Activated CD4-positive, alpha-beta memory T cell treated with anti-CD3 and anti-CD28 coated beads for 36 hours (primary cell): Measurements from ENCODE around the gene ST8SIA6. TPM values are rescaled to one million over a fixed set of nuclear protein-coding genes. Genes with fewer than 3 reads are reported as not detected.

Experiments used
- CTCF ChIA-PET: fragments of 350-600 bp; sonication (Branson Sonifier 250); formaldehyde crosslinking; loops from one replicate; lab custom pipeline; 2021; ENCODE audit warnings: antibody characterized with exemption, inconsistent platforms; lab: Charles Lee
- POLR2A ChIA-PET: fragments of 350-600 bp; sonication (Branson Sonifier 250); formaldehyde crosslinking; loops from one replicate; lab custom pipeline; 2021; ENCODE audit warnings: antibody characterized with exemption; lab: Charles Lee
- DNase-seq: peaks from one replicate; pipeline ENCODE4 v3.0.0-alpha.2; 2020
- H3K27ac Mint-ChIP-seq: one replicate; pipeline ENCODE4 v1.8.0; 2021; ENCODE audit warnings: mixed read lengths
- H3K27me3 Mint-ChIP-seq: one replicate; pipeline ENCODE4 v1.8.0; 2021; ENCODE audit warnings: mixed read lengths
- H3K36me3 Mint-ChIP-seq: one replicate; pipeline ENCODE4 v1.8.0; 2021; ENCODE audit warnings: mixed read lengths
- H3K4me1 Mint-ChIP-seq: one replicate; pipeline ENCODE4 v1.8.0; 2021; ENCODE audit warnings: low read depth, mixed read lengths
- H3K4me3 Mint-ChIP-seq: one replicate; pipeline ENCODE4 v1.8.0; 2021; ENCODE audit warnings: mild to moderate bottlenecking, mixed read lengths
- H3K9me3 Mint-ChIP-seq: one replicate; pipeline ENCODE4 v1.8.0; 2021; ENCODE audit warnings: mixed read lengths
- intact Hi-C: fragments of 100-400 bp; cut with micrococcal nuclease; formaldehyde crosslinking; loops from one replicate; pipeline ENCODE4 v1.15.1; 2023
- total RNA-seq, 2 experiments: library from RNA; stranded (reverse); gene quantifications; one replicate each; pipeline ENCODE4 v1.2.3, GENCODE V29; 2021

The ST8SIA6 gene
- total RNA-seq, 2 experiments from 2014 or later: 0.38 TPM; not detected in 1

GRCh38 chr10:17380888-17381287 is 73.5 kb downstream of the ST8SIA6 start:
- intact Hi-C loops: no loop called here
- ChIA-PET CTCF (no interaction called here), POLR2A (no interaction called here)
- no peak for DNase-seq
- Mint-ChIP-seq H3K9me3 (no peaks in the 10 kb centered on the region), H3K4me3 (no peak overlapping the region), H3K36me3 (no peaks in the 10 kb centered on the region), H3K27ac (no peak overlapping the region), H3K4me1 (no peaks in the 10 kb centered on the region), H3K27me3 (no peaks in the 10 kb centered on the region)

GRCh38 chr10:17380016-17380415 is 74.4 kb downstream of the ST8SIA6 start:
- no peak overlapping the region for H3K4me3 Mint-ChIP-seq
- POLR2A ChIA-PET: no interaction called here
- intact Hi-C loops: no loop called here
- H3K36me3 Mint-ChIP-seq: no peaks in the 10 kb centered on the region
- no peaks in the 10 kb centered on the region for H3K4me1 Mint-ChIP-seq
- no peak for DNase-seq
- CTCF ChIA-PET: interaction anchor here (0.8 kb wide), 1 partner anchor 92 kb away, joined by 3 read pairs; no protein-coding TSS in a partner anchor
- no peaks in the 10 kb centered on the region for H3K27me3 Mint-ChIP-seq
- no peaks in the 10 kb centered on the region for H3K9me3 Mint-ChIP-seq
- H3K27ac Mint-ChIP-seq: no peak overlapping the region

GRCh38 chr10:17379151-17379690 is 75.2 kb downstream of the ST8SIA6 start:
- Mint-ChIP-seq H3K27ac (no peak overlapping the region), H3K4me3 (no peak overlapping the region), H3K9me3 (no peaks in the 10 kb centered on the region), H3K36me3 (no peaks in the 10 kb centered on the region), H3K4me1 (no peaks in the 10 kb centered on the region), H3K27me3 (no peaks in the 10 kb centered on the region)
- no peak for DNase-seq
- intact Hi-C loops: no loop called here
- ChIA-PET CTCF (interaction anchor here (0.8 kb wide), 1 partner anchor 91 kb away, joined by 3 read pairs; no protein-coding TSS in a partner anchor), POLR2A (no interaction called here)

- ChIA-PET CTCF (interaction anchor here (0.6 to 3.3 kb wide), 22 partner anchors 9 to 268 kb away, joined by 3 to 24 read pairs (median 4); partner anchors contain the start of genes ST8SIA6 and STAM), POLR2A (interaction anchor here (0.6 kb wide), 1 partner anchor 79 kb away, joined by 3 read pairs; no protein-coding TSS in a partner anchor)
- H3K27ac Mint-ChIP-seq: no peak overlapping the region
- H3K27me3 Mint-ChIP-seq: no peaks in the 10 kb centered on the region
- H3K36me3 Mint-ChIP-seq: no peaks in the 10 kb centered on the region
- H3K4me1 Mint-ChIP-seq: no peaks in the 10 kb centered on the region
- H3K9me3 Mint-ChIP-seq: no peaks in the 10 kb centered on the region
- H3K4me3 Mint-ChIP-seq: no peak overlapping the region
- intact Hi-C loops: loop anchor here (1.0 to 2.0 kb wide), 2 partner anchors 86 to 533 kb away; no protein-coding TSS in a partner anchor
- peak; percentile 54 for DNase-seq
Measured at GRCh38 chr10:17375936-17376584, 78.3 kb downstream of the ST8SIA6 start.

- peak; percentile 12 for DNase-seq
- Mint-ChIP-seq H3K27me3 (peaks cover 1% of the 10 kb centered on the region), H3K4me1 (no peaks in the 10 kb centered on the region), H3K36me3 (no peaks in the 10 kb centered on the region), H3K4me3 (no peak overlapping the region), H3K27ac (no peak overlapping the region), H3K9me3 (peaks cover 5% of the 10 kb centered on the region)
- ChIA-PET POLR2A (no interaction called here), CTCF (no interaction called here)
- intact Hi-C loops: no loop called here
Measured at GRCh38 chr10:17368708-17369272, 85.6 kb downstream of the ST8SIA6 start.

GRCh38 chr10:17366705-17367104 is 87.7 kb downstream of the ST8SIA6 start:
- DNase-seq: no peak
- ChIA-PET CTCF (interaction anchor here (4.5 kb wide), 1 partner anchor 9 kb away, joined by 23 read pairs; no protein-coding TSS in a partner anchor), POLR2A (no interaction called here)
- Mint-ChIP-seq H3K4me3 (no peak overlapping the region), H3K27me3 (peaks cover 1% of the 10 kb centered on the region), H3K36me3 (no peaks in the 10 kb centered on the region), H3K4me1 (no peaks in the 10 kb centered on the region), H3K9me3 (peaks cover 5% of the 10 kb centered on the region), H3K27ac (no peak overlapping the region)
- intact Hi-C loops: no loop called here

GRCh38 chr10:17365402-17365801 is 89.0 kb downstream of the ST8SIA6 start:
- CTCF ChIA-PET: interaction anchor here (4.5 kb wide), 1 partner anchor 10 kb away, joined by 23 read pairs; no protein-coding TSS in a partner anchor
- no peaks in the 10 kb centered on the region for H3K4me1 Mint-ChIP-seq
- H3K27ac Mint-ChIP-seq: no peak overlapping the region
- peaks cover 1% of the 10 kb centered on the region for H3K27me3 Mint-ChIP-seq
- POLR2A ChIA-PET: no interaction called here
- H3K36me3 Mint-ChIP-seq: no peaks in the 10 kb centered on the region
- intact Hi-C loops: no loop called here
- no peak overlapping the region for H3K4me3 Mint-ChIP-seq
- no peak for DNase-seq
- H3K9me3 Mint-ChIP-seq: peaks cover 5% of the 10 kb centered on the region

GRCh38 chr10:17358461-17358860 is 95.9 kb downstream of the ST8SIA6 start:
- Mint-ChIP-seq H3K4me3 (no peak overlapping the region), H3K27ac (no peak overlapping the region), H3K9me3 (no peaks in the 10 kb centered on the region), H3K36me3 (no peaks in the 10 kb centered on the region), H3K27me3 (peaks cover 6% of the 10 kb centered on the region), H3K4me1 (peaks cover 9% of the 10 kb centered on the region)
- DNase-seq: no peak
- intact Hi-C loops: no loop called here
- ChIA-PET CTCF (interaction anchor here (2.4 kb wide), 1 partner anchor 17 kb away, joined by 7 read pairs; no protein-coding TSS in a partner anchor), POLR2A (no interaction called here)

GRCh38 chr10:17357781-17358180 is 96.6 kb downstream of the ST8SIA6 start:
- no peak overlapping the region for H3K27ac Mint-ChIP-seq
- ChIA-PET POLR2A (no interaction called here), CTCF (interaction anchor here (2.4 kb wide), 1 partner anchor 18 kb away, joined by 7 read pairs; no protein-coding TSS in a partner anchor)
- H3K9me3 Mint-ChIP-seq: no peaks in the 10 kb centered on the region
- H3K4me3 Mint-ChIP-seq: no peak overlapping the region
- intact Hi-C loops: no loop called here
- H3K27me3 Mint-ChIP-seq: peaks cover 6% of the 10 kb centered on the region
- no peak for DNase-seq
- H3K36me3 Mint-ChIP-seq: no peaks in the 10 kb centered on the region
- peaks cover 12% of the 10 kb centered on the region for H3K4me1 Mint-ChIP-seq

GRCh38 chr10:17356820-17357219 is 97.6 kb downstream of the ST8SIA6 start:
- Mint-ChIP-seq H3K4me3 (no peak overlapping the region), H3K4me1 (peaks cover 12% of the 10 kb centered on the region), H3K36me3 (no peaks in the 10 kb centered on the region), H3K9me3 (no peaks in the 10 kb centered on the region), H3K27me3 (peaks cover 6% of the 10 kb centered on the region), H3K27ac (no peak overlapping the region)
- ChIA-PET POLR2A (no interaction called here), CTCF (interaction anchor here (0.6 to 2.4 kb wide), 2 partner anchors 19 to 335 kb away, joined by 4 to 7 read pairs; no protein-coding TSS in a partner anchor)
- DNase-seq: no peak
- intact Hi-C loops: no loop called here

GRCh38 chr10:17354781-17355180 is 99.6 kb downstream of the ST8SIA6 start:
- CTCF ChIA-PET: no interaction called here
- H3K4me1 Mint-ChIP-seq: peaks cover 12% of the 10 kb centered on the region
- intact Hi-C loops: no loop called here
- POLR2A ChIA-PET: no interaction called here
- peaks cover 3% of the 10 kb centered on the region for H3K9me3 Mint-ChIP-seq
- no peak for DNase-seq
- H3K36me3 Mint-ChIP-seq: no peaks in the 10 kb centered on the region
- H3K27me3 Mint-ChIP-seq: peaks cover 14% of the 10 kb centered on the region
- H3K4me3 Mint-ChIP-seq: no peak overlapping the region
- H3K27ac Mint-ChIP-seq: no peak overlapping the region
